Spleen (tissue), 11 donors: ENCODE measurements around the gene ABHD4. TPM values are rescaled to one million over a fixed set of nuclear protein-coding genes. Genes with fewer than 3 reads are reported as not detected.
A peak's percentile ranks its signal among the peaks of the same experiment; 100 is the strongest.

Experiments used
- DNase-seq: peaks from one replicate; pipeline ENCODE4 v3.0.0-alpha.2; 2020
- H3K27ac ChIP-seq, 8 donors: fragments of 200-600 bp; sonication (generic) in 7 of 8; 1 replicate in 4 of 8; 2 replicates in 4 of 8; pipeline versions ENCODE4 v1.5.0 to v1.8.0; 2016 to 2021; ENCODE audit warnings: inconsistent platforms in 4 of 8, mild to moderate bottlenecking in 4 of 8, moderate library complexity in 1 of 8
- H3K27me3 ChIP-seq, 7 donors: fragments of 200-600 bp; sonication (generic) in 6 of 7; replicated peaks in 1 of 7; 1 replicate in 4 of 7; 2 replicates in 3 of 7; pipeline versions ENCODE4 v1.5.0 to v1.8.0; 2016 to 2021; ENCODE audit warnings: inconsistent platforms in 3 of 7, mild to moderate bottlenecking in 1 of 7
- H3K36me3 ChIP-seq, 6 donors: fragments of 200-600 bp; sonication (generic) in 5 of 6; 1 replicate in 4 of 6; 2 replicates in 2 of 6; pipeline versions ENCODE4 v1.5.0 to v1.8.0; 2016 to 2021; ENCODE audit warnings: inconsistent platforms in 2 of 6
- H3K4me1 ChIP-seq, 6 donors: fragments of 200-600 bp; sonication (generic) in 5 of 6; 1 replicate in 3 of 6; 2 replicates in 3 of 6; pipeline versions ENCODE4 v1.5.0 to v1.8.0; 2016 to 2021; ENCODE audit warnings: inconsistent platforms in 3 of 6
- H3K4me3 ChIP-seq, 8 donors: fragments of 200-600 bp; sonication (generic) in 7 of 8; 1 replicate in 4 of 8; 2 replicates in 4 of 8; pipeline versions ENCODE4 v1.5.0 to v1.8.0; 2016 to 2021; ENCODE audit warnings: inconsistent platforms in 4 of 8, mild to moderate bottlenecking in 4 of 8, moderate library complexity in 2 of 8
- H3K9me3 ChIP-seq, 8 donors: fragments of 200-600 bp; sonication (generic) in 7 of 8; 1 replicate in 4 of 8; 2 replicates in 4 of 8; pipeline versions ENCODE4 v1.5.0 to v1.8.0; 2016 to 2021; ENCODE audit warnings: inconsistent platforms in 4 of 8
- POLR2A ChIP-seq, 3 donors: fragments of 450-650 bp; IDR thresholded peaks; one replicate each; pipeline ENCODE4 v1.5.1; 2017; ENCODE audit warnings: antibody characterized with exemption in 3 of 3, mild to moderate bottlenecking in 1 of 3
- POLR2AphosphoS5 ChIP-seq, 3 donors: sonication (generic); formaldehyde crosslinking; IDR thresholded peaks; one replicate each; pipeline ENCODE4 v1.5.1; 2017; ENCODE audit warnings: antibody characterized with exemption in 3 of 3
- WGBS, 5 donors: extraction: QIAGEN DNeasy Blood & Tissue Kit in 3 of 5; methylation state at CpG; one replicate each; pipeline versions ENCODE4 v1.1.5 to v1.1.7; 2013 to 2018; 5-methylcytosine and 5-hydroxymethylcytosine counted together
- intact Hi-C: fragments of 100-400 bp; cut with DNase I; formaldehyde crosslinking; loops from one replicate; pipeline ENCODE4 v1.15.0; 2023; ENCODE audit warnings: low total_unique reads
- polyA plus RNA-seq, 3 donors: library from polyadenylated mRNA; stranded (reverse); fragments of 200-250 nt; gene quantifications; one replicate each; pipeline ENCODE4 v1.2.1, GENCODE V29; 2013
- total RNA-seq, 7 donors: library from RNA; depleted of rRNA in 3 of 7; stranded (reverse); fragments of >200 nt in 3 of 7; fragmentation: NEBNext Ultra II Directional in 4 of 7; extraction: Animal tissue kit (Norgen Biotek cat#: 25700) in 4 of 7; gene quantifications; one replicate each; pipeline versions ENCODE4 v1.1.0 to v1.2.1, GENCODE V29; 2016 to 2021
- TF ChIP-seq, protein P1 (sequence below), 11 experiments: fragments of 200-600 bp in 7 of 11; fragments of 450-650 bp in 4 of 11; sonication (generic) in 4 of 11; IDR thresholded peaks in 8 of 11; conservative IDR thresholded peaks in 3 of 11; 1 replicate in 7 of 11; 2 replicates in 4 of 11; pipeline versions ENCODE4 v1.4.0 to v1.8.0; 2016 to 2021; ENCODE audit warnings: antibody characterized with exemption in 11 of 11, inconsistent platforms in 4 of 11, mild to moderate bottlenecking in 1 of 11
- donor health status: healthy with polysubstance abuse.
- donor health status: DM: no; HTN: no; CAD: no; lungs with moderate emphysema.
- donor health status: DM: no; HTN: no; CAD: no.
- donor health status: Bipolar disorder and iron deficiency.
- donor health status: healthy.
- donor health status: DM: no; HTN: no; CAD: no.
- donor health status: DM: yes; HTN: yes; CAD: no.

ABHD4 gene
- total and polyA plus RNA-seq, 10 donors = 7.2 to 32.8 (median 23.5) TPM

DNA sequence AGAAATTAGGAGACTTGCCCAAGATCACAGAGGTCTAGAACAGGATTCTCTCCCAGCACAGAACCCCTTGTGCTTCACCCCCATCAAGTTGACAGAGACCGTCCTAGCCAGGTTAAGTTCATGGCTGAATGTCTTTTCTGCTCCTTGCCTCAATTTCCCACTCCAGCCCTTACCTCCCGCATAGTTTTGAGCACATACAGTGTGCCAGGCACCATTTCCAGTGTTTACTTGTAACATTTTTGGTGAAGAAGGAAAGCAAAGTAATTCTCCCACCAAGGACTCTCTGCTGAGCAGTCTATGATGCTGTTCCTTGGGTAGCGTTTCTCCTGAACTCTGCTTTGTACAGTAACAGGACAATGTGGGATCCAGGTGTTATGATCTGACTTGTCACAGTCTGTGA is 1.2 kb downstream of the ABHD4 start:
- intact Hi-C loops = loop anchor here (10.0 kb wide), 1 partner anchor 155 kb away; no protein-coding TSS in a partner anchor
- peak overlapping the region in 6 of 8 donors; percentile 59 to 94 (median 74) for H3K4me3 ChIP-seq
- H3K36me3 ChIP-seq = peaks cover 0 to 34% (median 25%) of the 10 kb centered on the region in 6 donors
- H3K27ac ChIP-seq = peak overlapping the region in 6 of 8 donors; percentile 49 to 93 (median 89)
- H3K27me3 ChIP-seq = no peaks in the 10 kb centered on the region
- TF ChIP-seq POLR2AphosphoS5 (IDR thresholded peaks at IDR 0.05) = no peak
- TF ChIP-seq, protein P1, sequence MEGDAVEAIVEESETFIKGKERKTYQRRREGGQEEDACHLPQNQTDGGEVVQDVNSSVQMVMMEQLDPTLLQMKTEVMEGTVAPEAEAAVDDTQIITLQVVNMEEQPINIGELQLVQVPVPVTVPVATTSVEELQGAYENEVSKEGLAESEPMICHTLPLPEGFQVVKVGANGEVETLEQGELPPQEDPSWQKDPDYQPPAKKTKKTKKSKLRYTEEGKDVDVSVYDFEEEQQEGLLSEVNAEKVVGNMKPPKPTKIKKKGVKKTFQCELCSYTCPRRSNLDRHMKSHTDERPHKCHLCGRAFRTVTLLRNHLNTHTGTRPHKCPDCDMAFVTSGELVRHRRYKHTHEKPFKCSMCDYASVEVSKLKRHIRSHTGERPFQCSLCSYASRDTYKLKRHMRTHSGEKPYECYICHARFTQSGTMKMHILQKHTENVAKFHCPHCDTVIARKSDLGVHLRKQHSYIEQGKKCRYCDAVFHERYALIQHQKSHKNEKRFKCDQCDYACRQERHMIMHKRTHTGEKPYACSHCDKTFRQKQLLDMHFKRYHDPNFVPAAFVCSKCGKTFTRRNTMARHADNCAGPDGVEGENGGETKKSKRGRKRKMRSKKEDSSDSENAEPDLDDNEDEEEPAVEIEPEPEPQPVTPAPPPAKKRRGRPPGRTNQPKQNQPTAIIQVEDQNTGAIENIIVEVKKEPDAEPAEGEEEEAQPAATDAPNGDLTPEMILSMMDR (IDR thresholded peaks at IDR 0.05 in 8 of 11, conservative IDR thresholded peaks at IDR 0.05 in 3 of 11) = no peak
- no peak for TF ChIP-seq POLR2A (IDR thresholded peaks at IDR 0.05)
- 81 to 90% (median 87%) methylated on average over 3 of the region's 3 CpGs for WGBS, 5 donors
- no peaks in the 10 kb centered on the region for H3K9me3 ChIP-seq
- DNase-seq = no peak
- H3K4me1 ChIP-seq = peaks cover 3 to 48% (median 30%) of the 10 kb centered on the region in 6 donors

DNA sequence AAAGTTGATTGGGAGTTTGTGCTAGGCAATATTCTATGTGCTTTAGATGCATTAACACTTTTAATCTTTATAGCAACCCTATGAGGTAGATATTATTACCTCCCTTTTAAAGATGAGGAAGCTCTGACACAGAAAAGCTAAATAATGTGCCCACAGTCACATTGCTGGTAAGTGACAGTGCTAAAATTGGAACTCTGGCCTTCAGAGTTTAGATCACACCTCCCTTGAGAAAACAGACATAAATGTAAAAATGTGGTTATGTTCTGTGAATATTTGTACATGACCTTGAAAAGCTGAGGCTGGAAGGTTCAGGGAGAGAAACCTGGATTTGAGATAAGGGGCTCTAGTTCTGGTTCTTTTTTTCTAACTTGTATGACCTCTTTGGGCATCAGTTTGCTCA is 1.9 kb downstream of the ABHD4 start:
- TF ChIP-seq, protein P1 (IDR thresholded peaks at IDR 0.05 in 8 of 11, conservative IDR thresholded peaks at IDR 0.05 in 3 of 11) = no peak
- H3K27ac ChIP-seq = peak overlapping the region in 1 of 8 donors; percentile 92
- intact Hi-C loops = no loop called here
- no peak for DNase-seq
- peaks cover 3 to 48% (median 30%) of the 10 kb centered on the region in 6 donors for H3K4me1 ChIP-seq
- peak overlapping the region in 1 of 8 donors; percentile 94 for H3K4me3 ChIP-seq
- no peaks in the 10 kb centered on the region for H3K27me3 ChIP-seq
- H3K9me3 ChIP-seq = no peaks in the 10 kb centered on the region
- H3K36me3 ChIP-seq = peaks cover 0 to 40% (median 32%) of the 10 kb centered on the region in 6 donors

GRCh38 chr14:22601456-22601855 is 3.4 kb downstream of the ABHD4 start:
- no peak overlapping the region for H3K27ac ChIP-seq
- peaks cover 3 to 48% (median 30%) of the 10 kb centered on the region in 6 donors for H3K4me1 ChIP-seq
- 49 to 76% (median 74%) methylated on average over 2 of the region's 2 CpGs for WGBS, 5 donors
- TF ChIP-seq POLR2A (IDR thresholded peaks at IDR 0.05) = no peak
- no peak for TF ChIP-seq POLR2AphosphoS5 (IDR thresholded peaks at IDR 0.05)
- TF ChIP-seq, protein P1 (IDR thresholded peaks at IDR 0.05 in 8 of 11, conservative IDR thresholded peaks at IDR 0.05 in 3 of 11) = no peak
- intact Hi-C loops = no loop called here
- H3K4me3 ChIP-seq = no peak overlapping the region
- H3K36me3 ChIP-seq = peaks cover 0 to 55% (median 46%) of the 10 kb centered on the region in 6 donors
- DNase-seq = no peak
- H3K27me3 ChIP-seq = no peaks in the 10 kb centered on the region
- H3K9me3 ChIP-seq = no peaks in the 10 kb centered on the region

- Histone ChIP-seq H3K27me3 (no peaks in the 10 kb centered on the region), H3K27ac (no peak overlapping the region), H3K4me3 (no peak overlapping the region), H3K9me3 (no peaks in the 10 kb centered on the region), H3K36me3 (peaks cover 0 to 60% (median 52%) of the 10 kb centered on the region in 6 donors), H3K4me1 (peaks cover 3 to 48% (median 30%) of the 10 kb centered on the region in 6 donors)
- intact Hi-C loops = no loop called here
- 53 to 70% (median 57%) methylated on average over 5 of the region's 5 CpGs for WGBS, 5 donors
- TF ChIP-seq, protein P1 (IDR thresholded peaks at IDR 0.05 in 8 of 11, conservative IDR thresholded peaks at IDR 0.05 in 3 of 11) = no peak
- no peak for TF ChIP-seq POLR2AphosphoS5 (IDR thresholded peaks at IDR 0.05)
- no peak for TF ChIP-seq POLR2A (IDR thresholded peaks at IDR 0.05)
- no peak for DNase-seq
Observed at GRCh38 chr14:22601996-22602395, 3.9 kb downstream of the ABHD4 start.
